Skeletal muscle tissue (tissue), 4 donors: ENCODE results near the gene RAB20. TPM values are rescaled to one million over a fixed set of nuclear protein-coding genes. Genes with fewer than 3 reads are reported as not detected.
A peak's percentile ranks its signal among the peaks of the same experiment; 100 is the strongest.
"Not testable (repeated sequence)": the region's sequence is repeated elsewhere in the genome, so short reads cannot be mapped to it uniquely, and the experiment has no call there.

Source experiments
- H3K27ac ChIP-seq: one replicate; pipeline ENCODE4 v1.7.0; 2013; ENCODE audit warnings: mild to moderate bottlenecking, low read depth, low read length, inconsistent platforms
- H3K27me3 ChIP-seq, 3 donors: one replicate each; pipeline ENCODE4 v1.7.0; 2013; ENCODE audit warnings: low read length in 3 of 3; ENCODE audit not compliant: control insufficient read depth in 3 of 3, insufficient read depth in 3 of 3
- H3K36me3 ChIP-seq, 3 donors: one replicate each; pipeline ENCODE4 v1.7.0; 2013; ENCODE audit warnings: low read length in 3 of 3; ENCODE audit not compliant: control insufficient read depth in 3 of 3, insufficient read depth in 3 of 3
- H3K4me1 ChIP-seq, 3 donors: one replicate each; pipeline ENCODE4 v1.7.0; 2013; ENCODE audit warnings: low read length in 3 of 3, mild to moderate bottlenecking in 3 of 3; ENCODE audit not compliant: control insufficient read depth in 3 of 3, insufficient read depth in 3 of 3
- H3K4me3 ChIP-seq, 3 donors: one replicate each; pipeline ENCODE4 v1.7.0; 2013; ENCODE audit warnings: low read length in 3 of 3
- H3K9ac ChIP-seq, 3 donors: one replicate each; pipeline ENCODE4 v1.7.0; 2013; ENCODE audit warnings: low read length in 3 of 3, mild to moderate bottlenecking in 3 of 3, moderate library complexity in 2 of 3, low read depth in 1 of 3
- H3K9me3 ChIP-seq, 3 donors: one replicate each; pipeline ENCODE4 v1.7.0; 2013; ENCODE audit warnings: low read length in 3 of 3; ENCODE audit not compliant: control insufficient read depth in 3 of 3
- total RNA-seq: library from RNA; depleted of rRNA; stranded (reverse); fragments of >200 nt; gene quantifications from one replicate; pipeline ENCODE4 v1.2.3, GENCODE V29; 2014
- donor health status: Osteomylitis.

Gene RAB20, protein sequence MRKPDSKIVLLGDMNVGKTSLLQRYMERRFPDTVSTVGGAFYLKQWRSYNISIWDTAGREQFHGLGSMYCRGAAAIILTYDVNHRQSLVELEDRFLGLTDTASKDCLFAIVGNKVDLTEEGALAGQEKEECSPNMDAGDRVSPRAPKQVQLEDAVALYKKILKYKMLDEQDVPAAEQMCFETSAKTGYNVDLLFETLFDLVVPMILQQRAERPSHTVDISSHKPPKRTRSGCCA
- total RNA-seq = 7.3 TPM

DNA sequence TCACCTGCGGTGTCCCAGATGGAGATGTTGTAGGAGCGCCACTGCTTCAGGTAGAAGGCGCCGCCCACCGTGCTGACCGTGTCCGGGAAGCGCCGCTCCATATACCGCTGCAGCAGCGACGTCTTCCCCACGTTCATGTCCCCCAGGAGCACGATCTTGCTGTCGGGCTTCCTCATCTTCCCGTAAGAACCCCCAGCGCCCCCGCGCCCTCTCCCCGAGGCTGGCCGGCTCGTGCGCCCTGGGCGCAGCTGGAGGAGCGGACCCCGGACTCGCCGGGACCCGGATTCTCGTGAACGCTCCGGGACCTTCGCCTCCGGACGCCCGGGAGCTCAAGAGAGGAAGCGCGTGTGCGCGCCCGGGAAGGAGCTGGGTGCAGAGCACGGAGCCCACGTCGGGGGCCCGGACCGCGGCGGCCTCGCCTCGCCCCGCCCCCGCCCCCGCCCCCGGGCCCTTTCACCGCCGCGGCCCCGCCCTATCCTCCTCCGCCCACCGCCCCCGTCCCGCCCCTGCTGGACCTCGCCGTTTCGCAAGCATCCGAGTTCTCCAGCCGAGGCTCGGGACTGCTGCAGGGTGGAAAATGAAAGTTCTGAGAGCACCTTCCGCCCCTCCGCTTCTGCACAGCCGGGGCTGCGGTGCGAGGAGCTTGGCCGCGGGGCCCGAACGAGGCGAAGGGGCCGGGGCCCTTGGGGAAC is at the start of gene RAB20:
RAB20 (minus strand) TSS at position 379 of the 692 bp plus-strand sequence; CDS start at position 176, 203 bp downstream.
- Histone ChIP-seq H3K9me3 (no peaks in the 10 kb centered on the region), H3K4me3 (peak within 1 kb of the TSS; percentile 79 to 89 (median 82)), H3K27ac (peak within 1 kb of the TSS; percentile 80), H3K36me3 (peaks cover 0 to 5% (median 2%) of the 10 kb centered on the region in 3 donors), H3K9ac (peak within 1 kb of the TSS; percentile 68 to 88 (median 74)), H3K27me3 (no peaks in the 10 kb centered on the region), H3K4me1 (peaks cover 7 to 23% (median 22%) of the 10 kb centered on the region in 3 donors)

DNA sequence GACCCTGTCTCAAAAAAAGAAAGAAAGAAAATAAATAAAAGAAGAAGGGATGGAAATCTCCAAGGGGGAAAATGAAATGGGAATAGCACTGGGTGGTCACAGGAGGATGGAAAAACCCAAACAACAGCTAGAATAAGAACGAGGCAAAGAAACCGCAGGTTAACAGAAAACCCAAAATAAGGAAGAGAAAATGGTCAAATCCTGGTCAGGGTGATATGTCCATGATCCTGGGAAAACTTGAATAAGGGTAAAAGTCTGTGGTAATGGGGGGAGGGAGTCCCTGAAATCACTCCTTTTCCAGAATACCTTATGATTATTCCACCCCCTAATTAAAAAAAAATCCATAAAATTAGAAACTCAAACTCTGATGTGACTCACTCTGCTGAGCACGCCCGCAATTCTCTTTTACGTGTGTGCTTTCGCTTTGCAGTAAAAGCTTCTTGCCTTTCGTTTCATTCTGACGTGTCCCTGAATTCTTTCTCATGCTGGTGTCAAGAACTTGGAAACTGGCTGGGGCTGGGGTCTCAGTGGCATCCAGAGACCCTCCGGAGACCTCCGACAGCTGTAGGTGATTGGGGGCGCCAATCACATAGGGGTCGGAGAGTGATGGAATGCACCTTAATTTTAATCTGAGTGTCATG is 49.6 kb upstream of the RAB20 start:
- no peaks in the 10 kb centered on the region for H3K36me3 ChIP-seq
- H3K4me3 ChIP-seq = no peak overlapping the region
- H3K27ac ChIP-seq = no peak overlapping the region
- H3K4me1 ChIP-seq = peaks cover 4 to 11% (median 5%) of the 10 kb centered on the region in 3 donors
- H3K9ac ChIP-seq = no peak overlapping the region
- peaks cover 5 to 18% (median 14%) of the 10 kb centered on the region in 3 donors for H3K27me3 ChIP-seq
- H3K9me3 ChIP-seq = peaks cover 0 to 3% (median 0%) of the 10 kb centered on the region in 3 donors

DNA sequence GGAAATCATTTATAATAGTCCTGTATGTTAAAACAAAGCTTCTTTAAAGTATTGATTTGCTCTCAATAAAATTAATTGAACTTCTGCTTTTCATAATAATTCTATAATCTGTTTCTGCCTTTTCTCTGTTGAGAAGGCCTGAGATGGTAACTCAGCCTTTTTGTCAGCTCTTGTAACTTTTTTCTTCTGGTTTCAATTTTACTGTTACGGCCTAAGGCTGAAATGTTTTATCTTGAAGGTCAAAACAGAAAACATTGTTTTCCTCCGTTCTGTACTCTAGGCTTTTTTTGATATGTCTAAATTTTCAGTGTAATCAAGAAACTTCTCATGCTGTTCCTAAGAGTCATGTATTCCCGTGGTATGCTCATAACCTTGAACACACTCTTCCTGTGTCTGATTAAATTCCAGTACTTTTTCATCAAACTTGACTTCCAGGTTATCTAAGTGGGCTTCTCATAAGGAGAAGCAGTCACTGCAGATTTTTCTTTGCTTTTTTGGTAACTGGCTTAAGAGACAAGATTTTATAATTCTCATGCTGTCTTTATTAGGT is 46.2 kb upstream of the RAB20 start:
- Histone ChIP-seq H3K27me3 (peaks cover 5 to 18% (median 14%) of the 10 kb centered on the region in 3 donors), H3K4me1 (no peaks in the 10 kb centered on the region), H3K27ac (no peak overlapping the region), H3K36me3 (no peaks in the 10 kb centered on the region), H3K9me3 (no peaks in the 10 kb centered on the region), H3K9ac (no peak overlapping the region), H3K4me3 (no peak overlapping the region)

DNA sequence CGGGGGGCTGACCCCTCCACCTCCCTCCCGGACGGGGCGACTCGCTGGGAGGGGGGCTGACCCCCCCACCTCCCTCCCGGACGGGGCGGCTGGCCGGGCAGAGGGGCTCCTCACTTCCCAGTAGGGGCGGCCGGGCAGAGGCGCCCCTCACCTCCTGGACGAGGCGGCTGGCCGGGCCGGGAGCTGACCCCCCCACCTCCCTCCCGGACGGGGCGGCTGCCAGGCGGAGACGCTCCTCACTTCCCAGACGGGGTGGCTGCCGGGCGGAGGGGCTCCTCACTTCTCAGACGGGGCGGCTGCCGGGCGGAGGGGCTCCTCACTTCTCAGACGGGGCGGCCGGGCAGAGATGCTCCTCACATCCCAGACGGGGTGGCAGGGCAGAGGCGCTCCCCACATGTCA is 44.8 kb upstream of the RAB20 start:
- not testable (repeated sequence) for H3K4me1 ChIP-seq, H3K9ac ChIP-seq, H3K9me3 ChIP-seq, H3K4me3 ChIP-seq, H3K36me3 ChIP-seq, H3K27ac ChIP-seq
- peaks cover 4 to 16% (median 9%) of the 10 kb centered on the region in 3 donors for H3K27me3 ChIP-seq

DNA sequence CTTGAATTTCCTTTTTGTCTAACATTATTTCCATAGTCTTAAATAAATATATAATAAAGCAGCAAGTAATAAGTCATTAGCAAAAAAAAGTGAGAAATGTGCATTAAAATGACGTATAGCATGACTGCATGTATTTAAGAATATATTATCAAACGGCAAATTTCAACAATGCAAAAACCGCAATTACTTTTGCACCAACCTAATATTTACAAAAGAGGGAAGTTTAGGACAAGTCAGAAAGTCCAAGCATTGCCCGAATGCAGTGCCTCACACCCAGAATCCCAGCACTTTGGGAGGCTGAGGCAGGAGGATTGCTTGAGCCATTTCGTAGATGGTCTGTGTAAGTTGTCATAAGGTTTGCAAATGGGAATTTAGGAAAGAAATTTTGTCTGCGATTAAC is 43.6 kb upstream of the RAB20 start:
- H3K9me3 ChIP-seq = no peaks in the 10 kb centered on the region
- no peaks in the 10 kb centered on the region for H3K4me1 ChIP-seq
- no peak overlapping the region for H3K4me3 ChIP-seq
- H3K36me3 ChIP-seq = no peaks in the 10 kb centered on the region
- no peak overlapping the region for H3K9ac ChIP-seq
- no peak overlapping the region for H3K27ac ChIP-seq
- peaks cover 0 to 5% (median 2%) of the 10 kb centered on the region in 3 donors for H3K27me3 ChIP-seq

DNA sequence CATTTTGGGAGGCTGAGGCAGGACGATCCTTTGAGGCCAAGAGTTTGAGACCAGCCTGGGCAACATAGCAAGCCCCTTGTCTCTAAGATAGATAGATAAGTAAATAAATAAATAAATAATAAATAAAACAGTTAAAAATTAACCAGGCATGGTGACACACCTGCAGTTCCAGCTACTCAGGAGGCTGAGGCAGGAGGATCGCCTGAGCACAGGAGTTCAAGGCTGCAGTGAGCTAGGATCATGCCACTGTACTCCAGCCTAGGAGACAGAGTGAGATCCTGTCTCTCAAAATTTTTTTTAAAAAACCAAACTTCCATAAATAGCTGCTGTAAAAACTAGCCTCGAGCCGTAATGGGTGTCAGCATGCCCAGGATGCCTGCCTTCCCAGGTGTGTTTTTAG is 39.5 kb upstream of the RAB20 start:
- peaks cover 0 to 3% (median 0%) of the 10 kb centered on the region in 3 donors for H3K27me3 ChIP-seq
- no peaks in the 10 kb centered on the region for H3K36me3 ChIP-seq
- H3K4me3 ChIP-seq = no peak overlapping the region
- no peaks in the 10 kb centered on the region for H3K9me3 ChIP-seq
- no peak overlapping the region for H3K9ac ChIP-seq
- H3K4me1 ChIP-seq = no peaks in the 10 kb centered on the region
- no peak overlapping the region for H3K27ac ChIP-seq

DNA sequence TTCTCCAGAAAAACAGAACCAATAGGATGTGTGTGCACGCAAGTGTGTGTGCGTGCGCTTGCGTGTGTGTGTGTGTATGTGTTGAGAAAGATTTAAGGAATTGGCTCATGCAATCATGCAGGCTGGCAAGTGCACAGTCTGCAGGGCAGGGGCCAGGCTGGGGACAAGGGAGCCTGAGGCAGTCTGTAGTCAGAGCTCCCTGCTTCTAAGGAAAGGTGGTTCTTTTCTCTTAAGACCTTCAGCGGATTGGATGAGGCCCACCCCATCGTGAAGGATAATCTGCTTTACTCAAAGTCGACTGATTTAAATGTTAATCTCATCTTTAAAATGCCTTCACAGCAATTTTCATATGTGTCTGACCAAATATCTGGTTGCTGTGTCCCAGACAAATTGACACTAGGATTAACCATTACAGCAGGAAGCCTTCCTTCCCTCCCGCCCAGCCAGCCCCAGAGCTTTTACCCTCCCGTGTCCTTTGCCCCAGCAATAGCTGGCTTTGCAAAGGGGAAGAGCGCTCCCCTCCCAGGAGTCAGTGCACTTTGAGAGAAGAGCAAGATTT is 38.8 kb upstream of the RAB20 start:
- H3K36me3 ChIP-seq = no peaks in the 10 kb centered on the region
- H3K9ac ChIP-seq = no peak overlapping the region
- no peak overlapping the region for H3K4me3 ChIP-seq
- H3K4me1 ChIP-seq = no peaks in the 10 kb centered on the region
- H3K27ac ChIP-seq = no peak overlapping the region
- no peaks in the 10 kb centered on the region for H3K9me3 ChIP-seq
- peaks cover 0 to 3% (median 0%) of the 10 kb centered on the region in 3 donors for H3K27me3 ChIP-seq

DNA sequence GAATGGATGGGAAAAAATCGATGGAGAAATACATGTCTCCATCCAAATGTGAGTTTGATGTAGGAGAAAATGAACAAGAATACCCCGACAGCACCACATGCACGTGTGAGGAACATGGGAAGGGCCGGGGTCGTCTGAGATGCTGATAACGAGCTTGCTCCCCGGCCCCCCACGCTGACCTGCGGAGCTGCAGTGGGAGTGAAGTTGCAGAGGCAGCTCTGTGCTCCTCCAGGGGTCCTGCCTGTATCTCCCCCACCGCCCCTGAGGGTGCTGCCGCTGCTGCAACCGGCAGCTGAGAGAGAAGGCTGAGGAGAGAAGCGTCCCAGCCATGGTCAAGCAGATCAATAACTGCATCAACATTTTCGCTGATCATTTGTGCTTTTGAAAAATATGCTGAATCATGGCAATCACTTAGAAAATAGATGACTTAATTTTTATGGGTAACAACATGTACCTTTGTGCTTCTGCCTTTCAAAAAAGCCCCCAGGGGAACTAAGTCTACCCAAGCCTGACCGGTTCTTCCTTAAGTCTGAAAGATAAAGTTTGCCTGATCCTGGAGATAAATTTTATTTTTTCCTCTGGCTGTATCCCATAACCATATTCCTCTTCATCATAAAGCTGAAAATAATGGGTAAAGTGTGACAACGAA is 35.6 kb upstream of the RAB20 start:
- no peak overlapping the region for H3K27ac ChIP-seq
- H3K4me3 ChIP-seq = no peak overlapping the region
- no peaks in the 10 kb centered on the region for H3K4me1 ChIP-seq
- H3K27me3 ChIP-seq = peaks cover 0 to 2% (median 0%) of the 10 kb centered on the region in 3 donors
- no peak overlapping the region for H3K9ac ChIP-seq
- H3K9me3 ChIP-seq = no peaks in the 10 kb centered on the region
- H3K36me3 ChIP-seq = no peaks in the 10 kb centered on the region

DNA sequence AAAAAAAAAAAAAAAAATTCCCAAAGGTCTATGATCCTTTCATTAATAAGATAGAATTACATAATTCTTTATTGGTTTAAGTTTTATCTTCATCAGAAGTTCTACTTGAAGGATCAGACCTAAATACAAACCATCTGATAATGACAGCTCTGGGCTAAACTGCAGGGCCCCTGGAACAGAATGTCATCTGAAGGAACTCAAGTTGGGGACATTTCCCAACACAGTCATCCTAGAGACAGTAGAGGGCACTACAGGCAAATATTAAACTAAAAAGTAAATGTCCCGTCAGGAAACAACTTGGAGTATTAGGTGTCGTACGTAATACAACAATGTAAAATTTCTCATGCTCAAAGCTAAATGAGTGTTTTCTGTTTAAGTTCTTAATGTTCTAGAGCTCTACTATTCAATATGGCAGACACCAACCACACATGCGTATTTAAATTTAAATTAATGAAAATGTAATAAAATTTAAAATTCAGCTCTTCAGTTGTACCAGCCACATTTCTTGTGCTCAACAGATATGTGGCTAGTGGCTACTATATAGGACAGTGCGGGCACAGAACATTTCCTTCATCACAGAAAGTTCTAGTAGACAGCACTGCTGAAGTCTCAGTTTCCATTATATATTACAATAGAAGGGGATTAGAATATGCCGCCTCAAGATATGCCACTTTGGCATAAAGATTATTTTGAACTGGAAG is 32.1 kb upstream of the RAB20 start:
- no peak overlapping the region for H3K4me3 ChIP-seq
- H3K9ac ChIP-seq = no peak overlapping the region
- no peaks in the 10 kb centered on the region for H3K4me1 ChIP-seq
- H3K9me3 ChIP-seq = no peaks in the 10 kb centered on the region
- H3K36me3 ChIP-seq = no peaks in the 10 kb centered on the region
- no peak overlapping the region for H3K27ac ChIP-seq
- no peaks in the 10 kb centered on the region for H3K27me3 ChIP-seq
